Measurements from ENCODE around the gene LMO3.

Gene LMO3

DNA sequence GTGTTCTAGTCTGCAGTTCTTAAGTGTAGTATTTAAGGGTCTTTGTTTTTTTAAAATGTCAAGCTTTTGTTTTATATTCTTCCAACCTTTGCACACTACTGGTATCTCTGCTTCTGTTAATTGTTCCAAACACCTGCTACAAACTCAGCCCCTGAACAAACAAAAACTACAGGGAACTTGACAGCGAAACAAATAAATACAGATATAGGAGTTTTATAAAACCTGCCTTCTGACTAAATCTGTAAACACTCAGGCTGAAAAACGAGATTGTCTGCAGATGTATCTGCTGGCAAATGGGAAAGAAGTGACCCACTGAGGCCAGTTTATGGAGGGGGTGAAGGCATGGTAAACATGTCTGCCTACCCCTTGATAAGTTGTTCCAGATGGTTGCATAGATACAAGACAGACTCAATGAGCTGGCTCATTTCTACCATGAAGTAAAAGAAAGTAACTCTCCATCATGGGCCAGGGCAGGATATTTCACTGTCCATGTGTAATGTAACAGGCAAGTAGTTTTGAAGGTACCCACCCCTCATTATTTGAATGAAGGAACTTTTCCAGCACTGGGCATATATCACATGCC lies 75.6 kb downstream of the LMO3 start:
- no peak overlapping the region for H3K4ac ChIP-seq (ENCODE audit: low read length)
- H3K23ac ChIP-seq (ENCODE audit: low read depth, low read length, poor library complexity) = no peak overlapping the region
- no peak overlapping the region for H3K4me2 ChIP-seq (ENCODE audit: insufficient read depth, low read length, poor library complexity, severe bottlenecking)
- no peak overlapping the region for H2BK15ac ChIP-seq (ENCODE audit: low read length)
- H3K36me3 ChIP-seq (replicated peaks in 1 of 2; ENCODE audit: control insufficient read depth in 2 of 2, insufficient read depth in 2 of 2, low read length in 2 of 2) = no peaks in the 10 kb centered on the region
- no peaks in the 10 kb centered on the region for H3K9me3 ChIP-seq (replicated peaks in 1 of 2; ENCODE audit: control insufficient read depth in 2 of 2, insufficient read depth in 1 of 2, low read depth in 1 of 2, low read length in 2 of 2)
- no peak overlapping the region for H4K91ac ChIP-seq (ENCODE audit: low read depth, low read length, poor library complexity)
- H4K8ac ChIP-seq (ENCODE audit: low read depth, low read length) = no peak overlapping the region
- H3K14ac ChIP-seq (ENCODE audit: low read length) = no peak overlapping the region
- H2BK120ac ChIP-seq (ENCODE audit: low read depth, low read length) = no peak overlapping the region
- H3K4me1 ChIP-seq (ENCODE audit: control insufficient read depth in 2 of 2, insufficient read depth in 1 of 2, low read depth in 1 of 2, low read length in 2 of 2) = peaks cover 3 to 4% of the 10 kb centered on the region in 2 donors
- WGBS, 2 donors (ENCODE audit: extremely low coverage in 2 of 2, insufficient read length in 2 of 2, insufficient replicate concordance in 1 of 2) = no CpG with 5 or more reads among the region's 2 CpGs
- H2AFZ ChIP-seq (ENCODE audit: low read length) = no peak overlapping the region
- DNase-seq (ENCODE audit: low spot score) = no peak
- H2BK12ac ChIP-seq (ENCODE audit: low read length) = no peak overlapping the region
- no peak overlapping the region for H2BK5ac ChIP-seq (ENCODE audit: low read length)
- H3K27me3 ChIP-seq (ENCODE audit: control insufficient read depth in 3 of 3, insufficient read depth in 3 of 3, low read depth in 1 of 3, low read length in 3 of 3) = no peaks in the 10 kb centered on the region
- H3K9ac ChIP-seq (ENCODE audit: low read depth, low read length, poor library complexity) = no peak overlapping the region
- no peak overlapping the region for H3K4me3 ChIP-seq (ENCODE audit: low read length in 2 of 2)
- H3K27ac ChIP-seq (replicated peaks; ENCODE audit: low read length) = no peak overlapping the region
- no peak overlapping the region for H2AK5ac ChIP-seq (ENCODE audit: low read depth, low read length)
- H3K18ac ChIP-seq (ENCODE audit: low read length) = no peak overlapping the region
- no peaks in the 10 kb centered on the region for H3K79me1 ChIP-seq (ENCODE audit: low read depth, low read length)

DNA sequence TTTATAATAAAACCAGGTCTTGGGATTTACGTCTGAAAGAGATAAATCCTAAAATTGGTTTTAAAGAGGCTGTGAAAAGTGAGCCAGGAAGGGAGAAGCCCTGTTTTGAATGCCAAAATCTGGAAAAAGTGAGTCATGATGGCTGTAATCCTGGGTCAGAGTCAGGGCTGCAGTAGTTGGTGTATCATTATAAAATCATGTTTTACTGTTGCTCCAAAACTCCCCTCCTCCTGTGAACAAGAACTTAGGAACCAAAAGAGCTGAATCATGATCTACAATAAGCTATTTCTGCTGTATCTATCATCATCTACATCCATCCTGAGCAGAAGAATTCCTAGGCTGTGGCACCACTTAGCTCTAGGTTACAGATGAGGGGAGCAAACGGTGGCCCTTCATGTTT lies 79.3 kb downstream of the LMO3 start:
- Histone ChIP-seq H3K18ac (ENCODE audit: low read length) (no peak overlapping the region), H3K4me3 (ENCODE audit: low read length in 2 of 2) (no peak overlapping the region), H3K36me3 (replicated peaks in 1 of 2; ENCODE audit: control insufficient read depth in 2 of 2, insufficient read depth in 2 of 2, low read length in 2 of 2) (no peaks in the 10 kb centered on the region), H3K14ac (ENCODE audit: low read length) (no peak overlapping the region), H3K27me3 (ENCODE audit: control insufficient read depth in 3 of 3, insufficient read depth in 3 of 3, low read depth in 1 of 3, low read length in 3 of 3) (no peaks in the 10 kb centered on the region), H3K9me3 (replicated peaks in 1 of 2; ENCODE audit: control insufficient read depth in 2 of 2, insufficient read depth in 1 of 2, low read depth in 1 of 2, low read length in 2 of 2) (no peaks in the 10 kb centered on the region), H3K4ac (ENCODE audit: low read length) (no peak overlapping the region), H2AFZ (ENCODE audit: low read length) (no peak overlapping the region), H3K23ac (ENCODE audit: low read depth, low read length, poor library complexity) (no peak overlapping the region), H3K4me2 (ENCODE audit: insufficient read depth, low read length, poor library complexity, severe bottlenecking) (no peak overlapping the region), H2AK5ac (ENCODE audit: low read depth, low read length) (no peak overlapping the region), H3K79me1 (ENCODE audit: low read depth, low read length) (no peaks in the 10 kb centered on the region), H2BK120ac (ENCODE audit: low read depth, low read length) (no peak overlapping the region), H3K27ac (replicated peaks; ENCODE audit: low read length) (no peak overlapping the region), H4K91ac (ENCODE audit: low read depth, low read length, poor library complexity) (no peak overlapping the region), H2BK5ac (ENCODE audit: low read length) (no peak overlapping the region), H4K8ac (ENCODE audit: low read depth, low read length) (no peak overlapping the region), H2BK15ac (ENCODE audit: low read length) (no peak overlapping the region), H3K9ac (ENCODE audit: low read depth, low read length, poor library complexity) (no peak overlapping the region), H2BK12ac (ENCODE audit: low read length) (no peak overlapping the region), H3K4me1 (ENCODE audit: control insufficient read depth in 2 of 2, insufficient read depth in 1 of 2, low read depth in 1 of 2, low read length in 2 of 2) (peaks cover 2 to 4% of the 10 kb centered on the region in 2 donors)
- WGBS, 2 donors (ENCODE audit: extremely low coverage in 2 of 2, insufficient read length in 2 of 2, insufficient replicate concordance in 1 of 2) = no CpG with 5 or more reads among the region's 2 CpGs
- DNase-seq (ENCODE audit: low spot score) = no peak

DNA sequence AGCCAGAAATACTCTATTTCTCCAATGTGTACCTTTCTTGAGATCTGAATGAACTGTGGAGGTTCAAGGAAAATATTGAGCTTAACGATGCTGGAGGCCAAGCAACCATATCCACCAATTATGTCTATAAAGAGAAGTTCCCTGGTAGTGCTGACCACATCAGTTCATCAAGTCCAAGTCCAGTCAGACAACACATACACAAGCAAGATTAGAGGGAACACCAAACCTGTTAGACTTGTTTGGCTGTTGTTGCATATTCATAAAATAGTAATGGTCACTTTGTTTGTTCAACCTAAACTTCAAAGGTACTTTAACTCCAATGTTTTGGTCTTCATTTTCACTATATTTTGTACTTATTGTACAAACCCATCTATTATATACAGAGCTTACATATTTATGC lies 81.6 kb downstream of the LMO3 start:
- Histone ChIP-seq H2BK120ac (ENCODE audit: low read depth, low read length) (no peak overlapping the region), H2AFZ (ENCODE audit: low read length) (no peak overlapping the region), H3K27me3 (ENCODE audit: control insufficient read depth in 3 of 3, insufficient read depth in 3 of 3, low read depth in 1 of 3, low read length in 3 of 3) (no peaks in the 10 kb centered on the region), H3K4me2 (ENCODE audit: insufficient read depth, low read length, poor library complexity, severe bottlenecking) (no peak overlapping the region), H2AK5ac (ENCODE audit: low read depth, low read length) (no peak overlapping the region), H4K91ac (ENCODE audit: low read depth, low read length, poor library complexity) (no peak overlapping the region), H3K18ac (ENCODE audit: low read length) (no peak overlapping the region), H3K4me3 (ENCODE audit: low read length in 2 of 2) (no peak overlapping the region), H3K79me1 (ENCODE audit: low read depth, low read length) (no peaks in the 10 kb centered on the region), H3K4me1 (ENCODE audit: control insufficient read depth in 2 of 2, insufficient read depth in 1 of 2, low read depth in 1 of 2, low read length in 2 of 2) (no peaks in the 10 kb centered on the region), H2BK12ac (ENCODE audit: low read length) (no peak overlapping the region), H2BK15ac (ENCODE audit: low read length) (no peak overlapping the region), H3K4ac (ENCODE audit: low read length) (no peak overlapping the region), H2BK5ac (ENCODE audit: low read length) (no peak overlapping the region), H3K9ac (ENCODE audit: low read depth, low read length, poor library complexity) (no peak overlapping the region), H4K8ac (ENCODE audit: low read depth, low read length) (no peak overlapping the region), H3K14ac (ENCODE audit: low read length) (no peak overlapping the region), H3K23ac (ENCODE audit: low read depth, low read length, poor library complexity) (no peak overlapping the region), H3K27ac (replicated peaks; ENCODE audit: low read length) (no peak overlapping the region), H3K36me3 (replicated peaks in 1 of 2; ENCODE audit: control insufficient read depth in 2 of 2, insufficient read depth in 2 of 2, low read length in 2 of 2) (no peaks in the 10 kb centered on the region), H3K9me3 (replicated peaks in 1 of 2; ENCODE audit: control insufficient read depth in 2 of 2, insufficient read depth in 1 of 2, low read depth in 1 of 2, low read length in 2 of 2) (no peaks in the 10 kb centered on the region)
- WGBS, 2 donors (ENCODE audit: extremely low coverage in 2 of 2, insufficient read length in 2 of 2, insufficient replicate concordance in 1 of 2) = no CpG with 5 or more reads among the region's 1 CpG
- DNase-seq (ENCODE audit: low spot score) = no peak

DNA sequence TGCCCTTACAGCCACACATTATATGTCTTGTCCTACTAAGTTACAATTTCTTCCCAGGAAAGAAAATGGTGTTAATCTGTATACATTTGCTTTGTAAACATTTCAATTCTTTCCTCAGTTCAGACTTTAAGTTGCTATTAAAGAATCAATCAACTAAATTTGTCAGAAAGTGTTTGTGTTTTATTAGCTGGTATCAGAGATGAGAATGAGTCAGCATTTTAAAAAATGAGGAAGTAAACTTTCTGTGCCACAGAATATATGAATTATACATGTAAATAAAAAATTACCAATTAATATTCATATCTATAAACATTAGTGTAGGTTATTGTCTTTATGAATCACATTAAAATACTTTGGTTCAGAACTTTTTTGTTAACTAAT lies 82.0 kb downstream of the LMO3 start:
- no peaks in the 10 kb centered on the region for H3K9me3 ChIP-seq (replicated peaks in 1 of 2; ENCODE audit: control insufficient read depth in 2 of 2, insufficient read depth in 1 of 2, low read depth in 1 of 2, low read length in 2 of 2)
- DNase-seq (ENCODE audit: low spot score) = no peak
- H2AFZ ChIP-seq (ENCODE audit: low read length) = no peak overlapping the region
- no peak overlapping the region for H3K4ac ChIP-seq (ENCODE audit: low read length)
- no peaks in the 10 kb centered on the region for H3K36me3 ChIP-seq (replicated peaks in 1 of 2; ENCODE audit: control insufficient read depth in 2 of 2, insufficient read depth in 2 of 2, low read length in 2 of 2)
- no peaks in the 10 kb centered on the region for H3K27me3 ChIP-seq (ENCODE audit: control insufficient read depth in 3 of 3, insufficient read depth in 3 of 3, low read depth in 1 of 3, low read length in 3 of 3)
- no peak overlapping the region for H2BK12ac ChIP-seq (ENCODE audit: low read length)
- no peak overlapping the region for H3K4me3 ChIP-seq (ENCODE audit: low read length in 2 of 2)
- no peak overlapping the region for H3K4me2 ChIP-seq (ENCODE audit: insufficient read depth, low read length, poor library complexity, severe bottlenecking)
- no peak overlapping the region for H3K9ac ChIP-seq (ENCODE audit: low read depth, low read length, poor library complexity)
- no peak overlapping the region for H3K18ac ChIP-seq (ENCODE audit: low read length)
- H4K91ac ChIP-seq (ENCODE audit: low read depth, low read length, poor library complexity) = no peak overlapping the region
- no peak overlapping the region for H3K27ac ChIP-seq (replicated peaks; ENCODE audit: low read length)
- H3K79me1 ChIP-seq (ENCODE audit: low read depth, low read length) = no peaks in the 10 kb centered on the region
- no peak overlapping the region for H2BK120ac ChIP-seq (ENCODE audit: low read depth, low read length)
- H2BK15ac ChIP-seq (ENCODE audit: low read length) = no peak overlapping the region
- H2BK5ac ChIP-seq (ENCODE audit: low read length) = no peak overlapping the region
- H3K4me1 ChIP-seq (ENCODE audit: control insufficient read depth in 2 of 2, insufficient read depth in 1 of 2, low read depth in 1 of 2, low read length in 2 of 2) = no peaks in the 10 kb centered on the region
- no peak overlapping the region for H4K8ac ChIP-seq (ENCODE audit: low read depth, low read length)
- no peak overlapping the region for H2AK5ac ChIP-seq (ENCODE audit: low read depth, low read length)
- no peak overlapping the region for H3K23ac ChIP-seq (ENCODE audit: low read depth, low read length, poor library complexity)
- no peak overlapping the region for H3K14ac ChIP-seq (ENCODE audit: low read length)

Measured in neuronal stem cell (in vitro differentiated cells).